PC-3 (cell line): ENCODE results near the gene EHMT1. TPM values are rescaled to one million over a fixed set of nuclear protein-coding genes. Genes with fewer than 3 reads are reported as not detected.

Source experiments
- ATAC-seq: fragments of 200-7000 bp; cut with Tn5 transposase; 2 replicates; pipeline ENCODE4 v1.9.1; 2020; ENCODE audit warnings: mild to moderate bottlenecking, moderate library complexity
- BruUV-seq: library from RNA; stranded (reverse); fragments of 400-500 nt; replicated peaks from 2 replicates; lab custom pipeline; 2021; lab: Mats Ljungman, UMichigan
- CTCF ChIA-PET: fragments of 300-600 bp; sonication (Branson Sonifier 250); formaldehyde crosslinking; loops from one replicate; lab custom pipeline; 2022; ENCODE audit warnings: antibody characterized with exemption; lab: Charles Lee
- POLR2A ChIA-PET: fragments of 300-600 bp; sonication (Branson Sonifier 250); formaldehyde crosslinking; loops from one replicate; lab custom pipeline; 2022; ENCODE audit warnings: antibody characterized with exemption; ENCODE audit not compliant: unreplicated experiment; lab: Charles Lee
- DNase-seq: peaks from one replicate; pipeline ENCODE4 v3.0.0-alpha.2; 2015
- H2AFZ ChIP-seq: fragments of 300-600 bp; sonication (generic); 2 replicates; pipeline ENCODE4 v1.6.0; 2016; ENCODE audit warnings: antibody characterized with exemption, low read length
- H3F3A ChIP-seq: fragments of 300-600 bp; sonication (generic); one replicate; pipeline ENCODE4 v1.6.0; 2017; ENCODE audit warnings: antibody characterized with exemption, low read length, control low read depth, mild to moderate bottlenecking; ENCODE audit not compliant: unreplicated experiment
- H3K27ac ChIP-seq: fragments of 300-600 bp; sonication (generic); 2 replicates; pipeline ENCODE4 v1.5.1; 2016; ENCODE audit warnings: mild to moderate bottlenecking, low read length
- H3K27me3 ChIP-seq: fragments of 300-600 bp; sonication (generic); 2 replicates; pipeline ENCODE4 v1.6.1; 2016; ENCODE audit warnings: low read length, mixed read lengths
- H3K36me3 ChIP-seq: fragments of 300-600 bp; sonication (generic); 2 replicates; pipeline ENCODE4 v1.6.1; 2016; ENCODE audit warnings: low read depth, mixed run types, low read length, mixed read lengths
- H3K4me1 ChIP-seq: fragments of 300-600 bp; sonication (generic); 2 replicates; pipeline ENCODE4 v1.5.1; 2016; ENCODE audit warnings: low read length; ENCODE audit not compliant: insufficient read depth
- H3K4me2 ChIP-seq: fragments of 300-600 bp; sonication (generic); 2 replicates; pipeline ENCODE4 v1.6.0; 2016; ENCODE audit warnings: low read length
- H3K4me3 ChIP-seq: fragments of 300-600 bp; sonication (generic); 2 replicates; pipeline ENCODE4 v1.5.1; 2016; ENCODE audit warnings: mild to moderate bottlenecking, low read length, mixed read lengths
- H3K79me2 ChIP-seq: fragments of 300-600 bp; sonication (generic); 2 replicates; pipeline ENCODE4 v1.6.1; 2017; ENCODE audit warnings: low read length, mixed read lengths
- H3K9ac ChIP-seq: fragments of 300-600 bp; sonication (generic); 2 replicates; pipeline ENCODE4 v1.6.0; 2016; ENCODE audit warnings: mild to moderate bottlenecking, low read length
- H3K9me2 ChIP-seq: fragments of 300-600 bp; sonication (generic); replicated peaks from 2 replicates; pipeline ENCODE4 v1.6.1; 2016; ENCODE audit warnings: mixed run types, low read length, mixed read lengths
- H3K9me3 ChIP-seq: fragments of 300-600 bp; sonication (generic); 2 replicates; pipeline ENCODE4 v1.6.1; 2016; ENCODE audit warnings: low read length, mixed read lengths
- H4K20me1 ChIP-seq: fragments of 300-600 bp; sonication (generic); 2 replicates; pipeline ENCODE4 v1.6.1; 2016; ENCODE audit warnings: low read length, mixed read lengths
- CTCF ChIP-seq: fragments of 300-600 bp; sonication (generic); conservative IDR thresholded peaks from 2 replicates; pipeline ENCODE4 v1.5.1; 2017; ENCODE audit warnings: antibody characterized with exemption, low read depth, mild to moderate bottlenecking, low read length
- EZH2 ChIP-seq: fragments of 300-600 bp; sonication (generic); IDR thresholded peaks from one replicate; pipeline ENCODE4 v1.6.1; 2017; ENCODE audit warnings: antibody characterized with exemption, mild to moderate bottlenecking, low read length; ENCODE audit not compliant: unreplicated experiment
- EZH2phosphoT487 ChIP-seq: fragments of 300-600 bp; sonication (generic); IDR thresholded peaks from 2 replicates; pipeline ENCODE4 v1.6.1; 2018; ENCODE audit warnings: mild to moderate bottlenecking, antibody characterized with exemption, low read length, borderline replicate concordance
- intact Hi-C: fragments of 100-400 bp; cut with micrococcal nuclease; formaldehyde crosslinking; loops from 2 replicates; pipeline ENCODE4 v1.9.0; 2023
- total RNA-seq: library from RNA; depleted of rRNA; stranded (reverse); fragments of >200 nt; gene quantifications from 2 replicates; pipeline ENCODE4 v1.2.3, GENCODE V29; 2014

EHMT1 gene
- total RNA-seq, 1 experiment from 2014 or later: 42.8 TPM

- TF ChIP-seq CTCF: no peak
- TF ChIP-seq EZH2phosphoT487: no peak
- no peak for TF ChIP-seq EZH2
- CTCF ChIA-PET: no interaction called here
- H3K27me3 ChIP-seq: no peaks in the 10 kb centered on the region
- H3K9me2 ChIP-seq: no peaks in the 10 kb centered on the region
- no peak overlapping the region for H2AFZ ChIP-seq
- no TSS peak for BruUV-seq
- H3K27ac ChIP-seq: no peak overlapping the region
- no peak for ATAC-seq
- H3K9me3 ChIP-seq: no peaks in the 10 kb centered on the region
- H3K4me3 ChIP-seq: no peak overlapping the region
- no peaks in the 10 kb centered on the region for H3F3A ChIP-seq
- no peaks in the 10 kb centered on the region for H3K4me1 ChIP-seq
- DNase-seq: no peak
- no peaks in the 10 kb centered on the region; the same call in 1 of the 2 replicates for H4K20me1 ChIP-seq
- no peaks in the 10 kb centered on the region for H3K36me3 ChIP-seq
- intact Hi-C loops: no loop called here
- H3K79me2 ChIP-seq: peaks cover 88% of the 10 kb centered on the region
- H3K9ac ChIP-seq: no peak overlapping the region
- POLR2A ChIA-PET: no interaction called here
- no peak overlapping the region for H3K4me2 ChIP-seq
Measured at GRCh38 chr9:137680444-137681358, 61.9 kb downstream of the EHMT1 start.

GRCh38 chr9:137682428-137683105 is 63.8 kb downstream of the EHMT1 start:
- ATAC-seq: no peak
- no peaks in the 10 kb centered on the region; the same call in 1 of the 2 replicates for H4K20me1 ChIP-seq
- CTCF ChIA-PET: no interaction called here

More at GRCh38 chr9:137682428-137683105, 63.8 kb downstream of the EHMT1 start:
- H3K9me3 ChIP-seq: no peaks in the 10 kb centered on the region
- TF ChIP-seq EZH2phosphoT487 (no peak), CTCF (no peak), EZH2 (no peak)
- no peaks in the 10 kb centered on the region for H3K27me3 ChIP-seq
- no peak overlapping the region for H3K4me2 ChIP-seq
- POLR2A ChIA-PET: no interaction called here
- no peak overlapping the region for H3K27ac ChIP-seq
- no peaks in the 10 kb centered on the region for H3F3A ChIP-seq
- no peaks in the 10 kb centered on the region for H3K36me3 ChIP-seq
- H3K4me3 ChIP-seq: no peak overlapping the region
- no peak overlapping the region for H2AFZ ChIP-seq
- no peaks in the 10 kb centered on the region for H3K9me2 ChIP-seq
- no peak overlapping the region for H3K9ac ChIP-seq
- BruUV-seq: no TSS peak
- peaks cover 92% of the 10 kb centered on the region for H3K79me2 ChIP-seq
- DNase-seq: no peak
- no peaks in the 10 kb centered on the region for H3K4me1 ChIP-seq
- intact Hi-C loops: no loop called here
